GM12873 (cell line): ENCODE data around the gene WASHC2A.

Experiments
- CTCF ChIP-seq: IDR thresholded peaks from 2 replicates; pipeline ENCODE4 v1.5.1; 2012; ENCODE audit warnings: low read depth, mild to moderate bottlenecking, moderate library complexity, low read length, control low read depth; ENCODE audit not compliant: insufficient read depth; ENCODE audit errors: missing control alignments

The WASHC2A gene

GRCh38 chr10:50063100-50063499 is 4.7 kb upstream of the WASHC2A start:
- no peak for TF ChIP-seq CTCF

DNA sequence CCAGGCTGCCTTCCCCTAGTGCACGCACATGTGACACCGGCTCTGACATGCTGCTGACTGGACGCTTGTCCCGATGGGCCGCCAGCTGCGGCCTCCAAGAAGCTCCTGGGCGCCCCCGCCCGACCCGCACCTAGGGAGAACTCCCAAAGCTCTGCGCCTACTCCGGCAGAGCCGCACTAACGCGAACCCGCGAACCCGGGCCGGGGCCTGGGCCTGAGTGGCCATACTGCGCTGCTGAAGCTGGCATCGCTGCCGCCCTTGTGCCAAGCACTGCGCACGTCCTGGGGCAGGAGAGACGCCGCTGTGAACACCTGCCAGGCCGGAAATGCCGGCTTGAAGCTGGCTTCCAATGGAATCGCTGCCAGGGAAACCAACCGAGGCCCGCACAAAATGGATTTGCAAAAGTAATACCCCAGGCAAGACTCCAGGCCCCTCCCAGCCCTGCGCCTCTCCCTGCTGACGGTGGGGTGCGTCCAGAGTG is 85.1 kb downstream of the WASHC2A start:
- TF ChIP-seq CTCF, result no peak
